ENCODE results near the gene RCOR1. TPM values are rescaled to one million over a fixed set of nuclear protein-coding genes. Genes with fewer than 3 reads are reported as not detected.

The RCOR1 gene
- total RNA-seq, 1 experiment from 2014 or later, result 34.1 TPM

GRCh38 chr14:102645746-102646440 lies 53.4 kb downstream of the RCOR1 start:
- Mint-ChIP-seq H3K4me1 (peaks cover 51 to 56% of the 10 kb centered on the region in 2 experiments), H3K27me3 (ENCODE audit: low read depth) (no peaks in the 10 kb centered on the region), H3K4me3 (no peak overlapping the region), H3K36me3 (ENCODE audit: insufficient read depth in 1 of 3, low read depth in 3 of 3) (no peaks in the 10 kb centered on the region), H3K9me3 (no peaks in the 10 kb centered on the region), H3K27ac (peak overlapping the region in 2 of 3 experiments; percentile 9 to 26; a peak in 2 of 7 replicates)
- H3K4ac ChIP-seq (ENCODE audit: low read depth, low read length), result no peak overlapping the region
- H3K9ac ChIP-seq (ENCODE audit: extremely low read depth, insufficient read length, low read length), result no peak overlapping the region
- TF ChIP-seq CTCF (conservative IDR thresholded peaks at IDR 0.05), result no peak
- H2BK20ac ChIP-seq (ENCODE audit: low read depth, low read length, poor library complexity, severe bottlenecking), result no peak overlapping the region
- no peak overlapping the region for H3T11ph ChIP-seq (ENCODE audit: low read length)
- peaks cover 7% of the 10 kb centered on the region; the same call in 1 of the 2 replicates for H3K4me1 ChIP-seq (ENCODE audit: insufficient read depth, low read length)
- no peak overlapping the region for H3K23ac ChIP-seq (ENCODE audit: insufficient read length, low read depth, low read length)
- no peak overlapping the region for H3K14ac ChIP-seq (ENCODE audit: insufficient read depth, low read length)
- no peak overlapping the region for H4K5ac ChIP-seq (ENCODE audit: insufficient read length, low read depth, low read length)
- H2BK120ac ChIP-seq (ENCODE audit: low read depth, low read length, poor library complexity, severe bottlenecking), result no peak overlapping the region
- H2BK5ac ChIP-seq (ENCODE audit: insufficient read length, low read length), result no peak overlapping the region
- no peaks in the 10 kb centered on the region for H3K23me2 ChIP-seq (ENCODE audit: insufficient read length, low read depth, low read length, poor library complexity, severe bottlenecking)
- H2AFZ ChIP-seq (ENCODE audit: low read length), result no peak overlapping the region
- H4K20me1 ChIP-seq (ENCODE audit: control insufficient read depth, insufficient read depth, insufficient read length), result no peaks in the 10 kb centered on the region
- H4K8ac ChIP-seq (replicated peaks; ENCODE audit: insufficient read length, low read depth, low read length), result no peak overlapping the region
- DNase-seq, result no peak
- no peak overlapping the region for H2BK12ac ChIP-seq (ENCODE audit: insufficient read length, low read depth, low read length)
- H2BK15ac ChIP-seq (ENCODE audit: low read depth, low read length), result no peak overlapping the region
- H3K27me3 ChIP-seq (ENCODE audit: insufficient read depth, low read length), result no peaks in the 10 kb centered on the region
- no peak overlapping the region for H3K18ac ChIP-seq (ENCODE audit: insufficient read length, low read depth, low read length)
- peaks cover 23% of the 10 kb centered on the region; the same call in 1 of the 2 replicates for H3K79me2 ChIP-seq (ENCODE audit: insufficient read depth, low read length)
- no peak overlapping the region for H2AK5ac ChIP-seq (ENCODE audit: insufficient read length, low read length)
- peaks cover 6% of the 10 kb centered on the region for H3K79me1 ChIP-seq (ENCODE audit: insufficient read depth, low read depth, low read length, poor library complexity, severe bottlenecking)
- WGBS (ENCODE audit: extremely low coverage, insufficient read length, low lambda C conversion rate), result no CpG with 5 or more reads among the region's 2 CpGs
- no peak overlapping the region for H3K56ac ChIP-seq (ENCODE audit: insufficient read length, low read depth, low read length)
- H3K27ac ChIP-seq (ENCODE audit: insufficient read length, low read depth, low read length), result no peak overlapping the region
- no peak overlapping the region for H4K91ac ChIP-seq (ENCODE audit: insufficient read length, low read depth, low read length)
- H3K4me2 ChIP-seq (ENCODE audit: insufficient read depth, insufficient read length, low read length), result no peak overlapping the region
- H3K9me3 ChIP-seq (ENCODE audit: control insufficient read depth, low read depth, low read length), result no peaks in the 10 kb centered on the region
